ENCODE measurements around the gene COA5.

DNA sequence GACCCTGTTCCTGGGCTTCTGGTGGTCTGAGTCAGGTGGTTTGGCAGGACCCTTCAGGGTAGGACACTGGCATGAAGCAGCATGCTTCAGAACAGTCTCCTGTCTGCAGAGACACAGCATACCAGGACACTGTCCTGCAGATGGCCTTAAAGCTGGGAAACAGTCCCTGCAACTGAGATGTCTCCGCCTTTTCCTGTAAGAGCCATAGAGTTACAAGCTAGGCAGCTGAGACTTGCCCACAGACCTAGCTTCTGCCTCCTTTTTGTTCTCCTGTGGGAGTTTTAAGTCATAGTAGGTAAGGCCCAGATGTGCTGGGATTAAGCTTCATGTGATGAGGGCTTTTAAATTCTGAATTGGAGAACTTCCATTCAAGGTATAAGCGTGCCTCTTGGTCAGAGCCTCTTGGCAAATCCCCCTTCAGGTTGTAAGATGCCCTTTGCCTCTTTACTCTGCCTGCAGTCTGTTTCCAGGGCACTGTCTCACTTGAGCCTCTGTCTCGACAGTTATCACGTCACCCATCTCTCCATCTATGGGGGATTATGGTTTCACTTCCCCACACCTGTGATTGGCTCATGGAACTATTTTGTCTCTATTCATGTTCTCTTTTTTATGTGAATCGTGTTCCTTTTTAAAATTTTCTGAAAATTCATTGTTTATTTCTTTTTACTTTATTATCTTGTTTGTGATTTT lies 51.8 kb downstream of the COA5 start:
- TF ChIP-seq, protein P1, sequence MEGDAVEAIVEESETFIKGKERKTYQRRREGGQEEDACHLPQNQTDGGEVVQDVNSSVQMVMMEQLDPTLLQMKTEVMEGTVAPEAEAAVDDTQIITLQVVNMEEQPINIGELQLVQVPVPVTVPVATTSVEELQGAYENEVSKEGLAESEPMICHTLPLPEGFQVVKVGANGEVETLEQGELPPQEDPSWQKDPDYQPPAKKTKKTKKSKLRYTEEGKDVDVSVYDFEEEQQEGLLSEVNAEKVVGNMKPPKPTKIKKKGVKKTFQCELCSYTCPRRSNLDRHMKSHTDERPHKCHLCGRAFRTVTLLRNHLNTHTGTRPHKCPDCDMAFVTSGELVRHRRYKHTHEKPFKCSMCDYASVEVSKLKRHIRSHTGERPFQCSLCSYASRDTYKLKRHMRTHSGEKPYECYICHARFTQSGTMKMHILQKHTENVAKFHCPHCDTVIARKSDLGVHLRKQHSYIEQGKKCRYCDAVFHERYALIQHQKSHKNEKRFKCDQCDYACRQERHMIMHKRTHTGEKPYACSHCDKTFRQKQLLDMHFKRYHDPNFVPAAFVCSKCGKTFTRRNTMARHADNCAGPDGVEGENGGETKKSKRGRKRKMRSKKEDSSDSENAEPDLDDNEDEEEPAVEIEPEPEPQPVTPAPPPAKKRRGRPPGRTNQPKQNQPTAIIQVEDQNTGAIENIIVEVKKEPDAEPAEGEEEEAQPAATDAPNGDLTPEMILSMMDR (IDR thresholded peaks at IDR 0.05): no peak
- no peak for TF ChIP-seq ZFX (IDR thresholded peaks at IDR 0.05; ENCODE audit: borderline replicate concordance)

Data from 22Rv1 (cell line).